ENCODE results near the gene KRTAP12-2.
"Not testable (repeated sequence)": the region's sequence is repeated elsewhere in the genome, so short reads cannot be mapped to it uniquely, and the experiment has no call there.

The KRTAP12-2 gene

GRCh38 chr21:44701023-44701400 lies 34.3 kb upstream of the KRTAP12-2 start:
- CTCF ChIA-PET = no interaction called here
- peaks cover 0 to 2% (median 0%) of the 10 kb centered on the region in 4 experiments for H3K36me3 ChIP-seq (ENCODE audit: control insufficient read depth in 4 of 4, insufficient read depth in 4 of 4, low read length in 3 of 4)
- no peak overlapping the region for H3K27ac ChIP-seq (ENCODE audit: insufficient read depth in 1 of 2, low read depth in 1 of 2, low read length in 2 of 2, poor library complexity in 1 of 2, severe bottlenecking in 2 of 2)
- 86% methylated on average over 12 of the region's 14 CpGs for WGBS (ENCODE audit: insufficient coverage)
- H3K4me3 ChIP-seq (ENCODE audit: control insufficient read depth in 1 of 7, extremely low read depth in 1 of 7, insufficient read depth in 4 of 7, low read depth in 2 of 7, low read length in 6 of 7) = no peak overlapping the region
- peaks cover 0 to 89% (median 26%) of the 10 kb centered on the region in 5 experiments for H3K27me3 ChIP-seq (replicated peaks in 2 of 5; ENCODE audit: control insufficient read depth in 4 of 5, insufficient read depth in 5 of 5, low read length in 4 of 5)
- H3K4me1 ChIP-seq (ENCODE audit: control extremely low read depth in 1 of 4, control insufficient read depth in 4 of 4, insufficient read depth in 4 of 4, low read length in 3 of 4) = no peaks in the 10 kb centered on the region
- H3K9me3 ChIP-seq (ENCODE audit: control extremely low read depth in 1 of 5, control insufficient read depth in 4 of 5, insufficient read depth in 2 of 5, low read depth in 1 of 5, low read length in 4 of 5) = peaks cover 0 to 7% (median 5%) of the 10 kb centered on the region in 5 experiments
- POLR2A ChIA-PET = no interaction called here
- DNase-seq = no peak

- 70% methylated on average over 14 of the region's 21 CpGs for WGBS (ENCODE audit: insufficient coverage)
- Histone ChIP-seq H3K36me3 (ENCODE audit: control insufficient read depth in 4 of 4, insufficient read depth in 4 of 4, low read length in 3 of 4) (no peaks in the 10 kb centered on the region), H3K4me3 (ENCODE audit: control insufficient read depth in 1 of 7, extremely low read depth in 1 of 7, insufficient read depth in 4 of 7, low read depth in 2 of 7, low read length in 6 of 7) (no peak overlapping the region), H3K27me3 (replicated peaks in 2 of 5; ENCODE audit: control insufficient read depth in 4 of 5, insufficient read depth in 5 of 5, low read length in 4 of 5) (peaks cover 0 to 94% (median 26%) of the 10 kb centered on the region in 5 experiments), H3K4me1 (ENCODE audit: control extremely low read depth in 1 of 4, control insufficient read depth in 4 of 4, insufficient read depth in 4 of 4, low read length in 3 of 4) (no peaks in the 10 kb centered on the region), H3K9me3 (ENCODE audit: control extremely low read depth in 1 of 5, control insufficient read depth in 4 of 5, insufficient read depth in 2 of 5, low read depth in 1 of 5, low read length in 4 of 5) (peaks cover 0 to 5% (median 4%) of the 10 kb centered on the region in 5 experiments), H3K27ac (ENCODE audit: insufficient read depth in 1 of 2, low read depth in 1 of 2, low read length in 2 of 2, poor library complexity in 1 of 2, severe bottlenecking in 2 of 2) (no peak overlapping the region)
- CTCF ChIA-PET = no interaction called here
- DNase-seq = no peak
- POLR2A ChIA-PET = no interaction called here
Measured at GRCh38 chr21:44700101-44701022, 33.6 kb upstream of the KRTAP12-2 start.

GRCh38 chr21:44699502-44700001 lies 32.8 kb upstream of the KRTAP12-2 start:
- WGBS (ENCODE audit: insufficient coverage) = 54% methylated on average over 17 of the region's 17 CpGs
- ChIA-PET CTCF (no interaction called here), POLR2A (no interaction called here)
- H3K27me3 ChIP-seq (replicated peaks in 2 of 5; ENCODE audit: control insufficient read depth in 4 of 5, insufficient read depth in 5 of 5, low read length in 4 of 5) = peaks cover 0 to 98% (median 26%) of the 10 kb centered on the region in 5 experiments
- H3K27ac ChIP-seq (ENCODE audit: insufficient read depth in 1 of 2, low read depth in 1 of 2, low read length in 2 of 2, poor library complexity in 1 of 2, severe bottlenecking in 2 of 2) = no peak overlapping the region
- no peaks in the 10 kb centered on the region for H3K4me1 ChIP-seq (ENCODE audit: control extremely low read depth in 1 of 4, control insufficient read depth in 4 of 4, insufficient read depth in 4 of 4, low read length in 3 of 4)
- H3K4me3 ChIP-seq (ENCODE audit: control insufficient read depth in 1 of 7, extremely low read depth in 1 of 7, insufficient read depth in 4 of 7, low read depth in 2 of 7, low read length in 6 of 7) = no peak overlapping the region
- H3K36me3 ChIP-seq (ENCODE audit: control insufficient read depth in 4 of 4, insufficient read depth in 4 of 4, low read length in 3 of 4) = no peaks in the 10 kb centered on the region
- DNase-seq = no peak
- H3K9me3 ChIP-seq (ENCODE audit: control extremely low read depth in 1 of 5, control insufficient read depth in 4 of 5, insufficient read depth in 2 of 5, low read depth in 1 of 5, low read length in 4 of 5) = peaks cover 0 to 4% (median under 1%) of the 10 kb centered on the region in 5 experiments

- H3K27me3 ChIP-seq (replicated peaks in 2 of 5; ENCODE audit: control insufficient read depth in 4 of 5, insufficient read depth in 5 of 5, low read length in 4 of 5) = peaks cover 4 to 88% (median 22%) of the 10 kb centered on the region in 5 experiments
- no peak for DNase-seq
- no peak overlapping the region for H3K27ac ChIP-seq (ENCODE audit: insufficient read depth in 1 of 2, low read depth in 1 of 2, low read length in 2 of 2, poor library complexity in 1 of 2, severe bottlenecking in 2 of 2)
- no peak overlapping the region for H3K4me3 ChIP-seq (ENCODE audit: control insufficient read depth in 1 of 7, extremely low read depth in 1 of 7, insufficient read depth in 4 of 7, low read depth in 2 of 7, low read length in 6 of 7)
- 49% methylated on average over 22 of the region's 35 CpGs for WGBS (ENCODE audit: insufficient coverage)
- H3K9me3 ChIP-seq (ENCODE audit: control extremely low read depth in 1 of 5, control insufficient read depth in 4 of 5, insufficient read depth in 2 of 5, low read depth in 1 of 5, low read length in 4 of 5) = peaks cover 0 to 10% (median 4%) of the 10 kb centered on the region in 5 experiments
- H3K36me3 ChIP-seq (ENCODE audit: control insufficient read depth in 4 of 4, insufficient read depth in 4 of 4, low read length in 3 of 4) = no peaks in the 10 kb centered on the region
- H3K4me1 ChIP-seq (ENCODE audit: control extremely low read depth in 1 of 4, control insufficient read depth in 4 of 4, insufficient read depth in 4 of 4, low read length in 3 of 4) = no peaks in the 10 kb centered on the region
- ChIA-PET CTCF (no interaction called here), POLR2A (no interaction called here)
Measured at GRCh38 chr21:44697811-44698734, 31.3 kb upstream of the KRTAP12-2 start.

GRCh38 chr21:44697172-44697810 lies 30.6 kb upstream of the KRTAP12-2 start, which contains the start of gene KRTAP10-12:
KRTAP10-12 (plus strand) TSS chr21:44697172; CDS start chr21:44697202, 30 bp downstream.
- H3K27ac ChIP-seq (ENCODE audit: insufficient read depth in 1 of 2, low read depth in 1 of 2, low read length in 2 of 2, poor library complexity in 1 of 2, severe bottlenecking in 2 of 2); CTCF ChIA-PET; H3K36me3 ChIP-seq (ENCODE audit: control insufficient read depth in 4 of 4, insufficient read depth in 4 of 4, low read length in 3 of 4); H3K4me1 ChIP-seq (ENCODE audit: control extremely low read depth in 1 of 4, control insufficient read depth in 4 of 4, insufficient read depth in 4 of 4, low read length in 3 of 4); H3K4me3 ChIP-seq (ENCODE audit: control insufficient read depth in 1 of 7, extremely low read depth in 1 of 7, insufficient read depth in 4 of 7, low read depth in 2 of 7, low read length in 6 of 7); POLR2A ChIA-PET; DNase-seq: not testable (repeated sequence)
- 60% methylated on average over 5 of the region's 21 CpGs for WGBS (ENCODE audit: insufficient coverage)
- peaks cover 5 to 80% (median 24%) of the 10 kb centered on the region in 5 experiments for H3K27me3 ChIP-seq (replicated peaks in 2 of 5; ENCODE audit: control insufficient read depth in 4 of 5, insufficient read depth in 5 of 5, low read length in 4 of 5)
- peaks cover 0 to 15% (median 8%) of the 10 kb centered on the region in 5 experiments for H3K9me3 ChIP-seq (ENCODE audit: control extremely low read depth in 1 of 5, control insufficient read depth in 4 of 5, insufficient read depth in 2 of 5, low read depth in 1 of 5, low read length in 4 of 5)

GRCh38 chr21:44696572-44696971 lies 29.8 kb upstream of the KRTAP12-2 start:
- POLR2A ChIA-PET = no interaction called here

More at GRCh38 chr21:44696572-44696971, 29.8 kb upstream of the KRTAP12-2 start:
- peaks cover 0 to 18% (median 8%) of the 10 kb centered on the region in 5 experiments for H3K9me3 ChIP-seq (ENCODE audit: control extremely low read depth in 1 of 5, control insufficient read depth in 4 of 5, insufficient read depth in 2 of 5, low read depth in 1 of 5, low read length in 4 of 5)
- peaks cover 5 to 73% (median 22%) of the 10 kb centered on the region in 5 experiments for H3K27me3 ChIP-seq (replicated peaks in 2 of 5; ENCODE audit: control insufficient read depth in 4 of 5, insufficient read depth in 5 of 5, low read length in 4 of 5)
- no peaks in the 10 kb centered on the region for H3K36me3 ChIP-seq (ENCODE audit: control insufficient read depth in 4 of 4, insufficient read depth in 4 of 4, low read length in 3 of 4)
- no peak overlapping the region for H3K27ac ChIP-seq (ENCODE audit: insufficient read depth in 1 of 2, low read depth in 1 of 2, low read length in 2 of 2, poor library complexity in 1 of 2, severe bottlenecking in 2 of 2)
- CTCF ChIA-PET = no interaction called here
- H3K4me1 ChIP-seq (ENCODE audit: control extremely low read depth in 1 of 4, control insufficient read depth in 4 of 4, insufficient read depth in 4 of 4, low read length in 3 of 4) = no peaks in the 10 kb centered on the region
- H3K4me3 ChIP-seq (ENCODE audit: control insufficient read depth in 1 of 7, extremely low read depth in 1 of 7, insufficient read depth in 4 of 7, low read depth in 2 of 7, low read length in 6 of 7) = no peak overlapping the region
- 87% methylated on average over 8 of the region's 10 CpGs for WGBS (ENCODE audit: insufficient coverage)
- DNase-seq = no peak
